Measurements from ENCODE around the gene P2RX2.

DNA sequence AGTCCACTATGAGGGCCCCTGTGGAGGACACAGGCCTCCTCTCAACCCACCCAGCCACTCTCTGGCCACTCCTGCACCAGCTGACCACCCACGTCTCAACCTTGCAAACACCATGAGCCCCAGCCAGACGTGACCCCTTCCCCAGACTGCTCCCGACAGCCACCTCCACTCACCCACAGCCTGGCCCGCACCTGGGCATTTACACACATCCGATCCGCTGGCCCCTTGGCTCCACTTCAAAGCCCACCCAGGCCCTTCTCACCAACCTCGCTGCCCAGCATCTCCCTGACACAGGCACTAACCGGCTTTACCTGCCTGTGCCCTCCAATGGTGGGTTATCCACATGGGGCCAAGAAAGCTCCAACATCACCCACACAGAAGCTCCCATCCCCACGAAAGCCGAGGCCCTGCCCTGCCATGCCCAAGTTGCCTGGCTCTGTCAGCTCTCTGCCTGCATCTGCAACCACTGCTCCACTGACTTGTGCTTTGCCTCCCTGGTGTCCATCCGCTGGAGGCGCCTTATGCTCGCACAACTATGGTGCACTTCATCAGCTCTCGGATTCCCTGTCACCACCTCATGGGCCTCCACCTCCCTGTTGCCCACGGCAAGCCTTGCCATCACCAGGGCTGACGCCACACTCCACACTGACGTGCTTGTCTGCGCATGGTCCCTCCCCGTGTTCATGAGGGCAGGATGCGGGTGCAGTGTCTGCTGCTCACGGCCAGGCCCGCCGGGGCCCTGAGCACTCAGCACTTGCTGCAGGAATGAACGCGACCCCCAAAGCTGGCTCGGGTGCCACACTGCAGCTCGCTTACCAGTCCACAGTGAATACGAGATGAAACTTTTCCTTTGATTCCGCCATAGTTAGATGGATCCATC lies 16.7 kb downstream of the P2RX2 start:
- TF ChIP-seq POLR2A (IDR thresholded peaks at IDR 0.05; ENCODE audit: borderline replicate concordance, extremely low read depth, insufficient read depth, insufficient read length) (no peak), EZH2 (IDR thresholded peaks at IDR 0.05) (no peak), EZH2phosphoT487 (IDR thresholded peaks at IDR 0.05; ENCODE audit: borderline replicate concordance) (no peak), POLR2AphosphoS5 (IDR thresholded peaks at IDR 0.05; ENCODE audit: low read depth, low read length) (no peak), SIN3A (IDR thresholded peaks at IDR 0.05; ENCODE audit: low read depth) (no peak)
- TF ChIP-seq, protein P1, sequence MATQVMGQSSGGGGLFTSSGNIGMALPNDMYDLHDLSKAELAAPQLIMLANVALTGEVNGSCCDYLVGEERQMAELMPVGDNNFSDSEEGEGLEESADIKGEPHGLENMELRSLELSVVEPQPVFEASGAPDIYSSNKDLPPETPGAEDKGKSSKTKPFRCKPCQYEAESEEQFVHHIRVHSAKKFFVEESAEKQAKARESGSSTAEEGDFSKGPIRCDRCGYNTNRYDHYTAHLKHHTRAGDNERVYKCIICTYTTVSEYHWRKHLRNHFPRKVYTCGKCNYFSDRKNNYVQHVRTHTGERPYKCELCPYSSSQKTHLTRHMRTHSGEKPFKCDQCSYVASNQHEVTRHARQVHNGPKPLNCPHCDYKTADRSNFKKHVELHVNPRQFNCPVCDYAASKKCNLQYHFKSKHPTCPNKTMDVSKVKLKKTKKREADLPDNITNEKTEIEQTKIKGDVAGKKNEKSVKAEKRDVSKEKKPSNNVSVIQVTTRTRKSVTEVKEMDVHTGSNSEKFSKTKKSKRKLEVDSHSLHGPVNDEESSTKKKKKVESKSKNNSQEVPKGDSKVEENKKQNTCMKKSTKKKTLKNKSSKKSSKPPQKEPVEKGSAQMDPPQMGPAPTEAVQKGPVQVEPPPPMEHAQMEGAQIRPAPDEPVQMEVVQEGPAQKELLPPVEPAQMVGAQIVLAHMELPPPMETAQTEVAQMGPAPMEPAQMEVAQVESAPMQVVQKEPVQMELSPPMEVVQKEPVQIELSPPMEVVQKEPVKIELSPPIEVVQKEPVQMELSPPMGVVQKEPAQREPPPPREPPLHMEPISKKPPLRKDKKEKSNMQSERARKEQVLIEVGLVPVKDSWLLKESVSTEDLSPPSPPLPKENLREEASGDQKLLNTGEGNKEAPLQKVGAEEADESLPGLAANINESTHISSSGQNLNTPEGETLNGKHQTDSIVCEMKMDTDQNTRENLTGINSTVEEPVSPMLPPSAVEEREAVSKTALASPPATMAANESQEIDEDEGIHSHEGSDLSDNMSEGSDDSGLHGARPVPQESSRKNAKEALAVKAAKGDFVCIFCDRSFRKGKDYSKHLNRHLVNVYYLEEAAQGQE (IDR thresholded peaks at IDR 0.05; ENCODE audit: low read depth): no peak
- TF ChIP-seq, protein P2, sequence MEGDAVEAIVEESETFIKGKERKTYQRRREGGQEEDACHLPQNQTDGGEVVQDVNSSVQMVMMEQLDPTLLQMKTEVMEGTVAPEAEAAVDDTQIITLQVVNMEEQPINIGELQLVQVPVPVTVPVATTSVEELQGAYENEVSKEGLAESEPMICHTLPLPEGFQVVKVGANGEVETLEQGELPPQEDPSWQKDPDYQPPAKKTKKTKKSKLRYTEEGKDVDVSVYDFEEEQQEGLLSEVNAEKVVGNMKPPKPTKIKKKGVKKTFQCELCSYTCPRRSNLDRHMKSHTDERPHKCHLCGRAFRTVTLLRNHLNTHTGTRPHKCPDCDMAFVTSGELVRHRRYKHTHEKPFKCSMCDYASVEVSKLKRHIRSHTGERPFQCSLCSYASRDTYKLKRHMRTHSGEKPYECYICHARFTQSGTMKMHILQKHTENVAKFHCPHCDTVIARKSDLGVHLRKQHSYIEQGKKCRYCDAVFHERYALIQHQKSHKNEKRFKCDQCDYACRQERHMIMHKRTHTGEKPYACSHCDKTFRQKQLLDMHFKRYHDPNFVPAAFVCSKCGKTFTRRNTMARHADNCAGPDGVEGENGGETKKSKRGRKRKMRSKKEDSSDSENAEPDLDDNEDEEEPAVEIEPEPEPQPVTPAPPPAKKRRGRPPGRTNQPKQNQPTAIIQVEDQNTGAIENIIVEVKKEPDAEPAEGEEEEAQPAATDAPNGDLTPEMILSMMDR (IDR thresholded peaks at IDR 0.05 in 2 of 3, conservative IDR thresholded peaks at IDR 0.05 in 1 of 3; ENCODE audit: borderline replicate concordance in 1 of 3, insufficient read depth in 1 of 3, low read depth in 2 of 3, low read length in 2 of 3): no peak

Measured in HCT116 (cell line).